Stimulated activated effector memory CD8-positive, alpha-beta T cell treated with anti-CD3 and anti-CD28 coated beads, Interleukin-12 subunit alpha, Interleukin-12 subunit beta, amount 100 ng/mL, for 72 hours (primary cell): Measurements from ENCODE around the gene PAXX.
A peak's percentile ranks its signal among the peaks of the same experiment; 100 is the strongest.
"Not testable (repeated sequence)": the region's sequence is repeated elsewhere in the genome, so short reads cannot be mapped to it uniquely, and the experiment has no call there.

Source experiments
- ATAC-seq: fragments of 150-1000 bp; cut with Tn5 transposase; 2 replicates; pipeline ENCODE4 v1.10.0; 2021
- DNase-seq, 2 donors: peaks; one replicate each; pipeline ENCODE4 v3.0.0; 2021 to 2022; ENCODE audit warnings: low spot score in 2 of 2
- H3K27ac Mint-ChIP-seq: one replicate; pipeline ENCODE4 v1.8.0; 2022; ENCODE audit warnings: mild to moderate bottlenecking, mixed read lengths
- H3K36me3 Mint-ChIP-seq: one replicate; pipeline ENCODE4 v1.8.0; 2022; ENCODE audit warnings: mild to moderate bottlenecking, mixed read lengths
- H3K4me1 Mint-ChIP-seq: one replicate; pipeline ENCODE4 v1.8.0; 2022; ENCODE audit warnings: mixed read lengths
- H3K4me3 Mint-ChIP-seq: one replicate; pipeline ENCODE4 v1.8.0; 2022; ENCODE audit warnings: mild to moderate bottlenecking, mixed read lengths
- H3K9me3 Mint-ChIP-seq: one replicate; pipeline ENCODE4 v1.8.0; 2022; ENCODE audit warnings: mixed read lengths

Gene PAXX

GRCh38 chr9:137030538-137031527, 38.6 kb downstream of the PAXX start:
- no peaks in the 10 kb centered on the region for H3K9me3 Mint-ChIP-seq

GRCh38 chr9:137031904-137032640, 39.9 kb downstream of the PAXX start, which contains the start of gene FUT7:
FUT7 (minus strand) TSS chr9:137032088; CDS start chr9:137031991, 97 bp downstream.
- Mint-ChIP-seq H3K9me3 (no peaks in the 10 kb centered on the region), H3K27ac (peak within 1 kb of the TSS; percentile 89), H3K36me3 (peaks cover 16% of the 10 kb centered on the region), H3K4me3 (peak within 1 kb of the TSS; percentile 82), H3K4me1 (peaks cover 61% of the 10 kb centered on the region)
- DNase-seq = peak in 1 of 2 donors; percentile 31
- ATAC-seq = peak; percentile 44

More at GRCh38 chr9:137030538-137031527, 38.6 kb downstream of the PAXX start:
- Mint-ChIP-seq H3K4me1 (peaks cover 73% of the 10 kb centered on the region), H3K4me3 (peak overlapping the region; percentile 82), H3K36me3 (peaks cover 16% of the 10 kb centered on the region), H3K27ac (peak overlapping the region; percentile 89)
- DNase-seq (peak; percentile 60 to 88), ATAC-seq (peak; percentile 5)

GRCh38 chr9:137032858-137033257, 40.6 kb downstream of the PAXX start:
- H3K27ac Mint-ChIP-seq = no peak overlapping the region
- H3K36me3 Mint-ChIP-seq = peaks cover 22% of the 10 kb centered on the region
- no peaks in the 10 kb centered on the region for H3K9me3 Mint-ChIP-seq
- ATAC-seq = no peak
- peak overlapping the region; percentile 82 for H3K4me3 Mint-ChIP-seq
- DNase-seq = no peak
- H3K4me1 Mint-ChIP-seq = peaks cover 57% of the 10 kb centered on the region

- not testable (repeated sequence) for H3K9me3 Mint-ChIP-seq, DNase-seq, ATAC-seq, H3K27ac Mint-ChIP-seq
- Mint-ChIP-seq H3K4me3 (peak overlapping the region; percentile 82), H3K4me1 (peaks cover 57% of the 10 kb centered on the region), H3K36me3 (peaks cover 28% of the 10 kb centered on the region)
Measured at GRCh38 chr9:137033481-137033880, 41.3 kb downstream of the PAXX start.

GRCh38 chr9:137034039-137034708, 42.0 kb downstream of the PAXX start:
- no peak for DNase-seq
- Mint-ChIP-seq H3K4me1 (peaks cover 51% of the 10 kb centered on the region), H3K36me3 (peaks cover 34% of the 10 kb centered on the region), H3K27ac (peak overlapping the region; percentile 84), H3K4me3 (peak overlapping the region; percentile 82), H3K9me3 (no peaks in the 10 kb centered on the region)
- no peak for ATAC-seq

- no peaks in the 10 kb centered on the region for H3K9me3 Mint-ChIP-seq
- H3K27ac Mint-ChIP-seq = peak overlapping the region; percentile 84
- peak overlapping the region; percentile 82 for H3K4me3 Mint-ChIP-seq
- peak; percentile 90 to 93 for DNase-seq
- ATAC-seq = peak; percentile 79
- H3K36me3 Mint-ChIP-seq = peaks cover 28% of the 10 kb centered on the region
- H3K4me1 Mint-ChIP-seq = peaks cover 44% of the 10 kb centered on the region
Measured at GRCh38 chr9:137034709-137035506, 42.7 kb downstream of the PAXX start.

- H3K27ac Mint-ChIP-seq = peak overlapping the region; percentile 84
- DNase-seq (no peak), ATAC-seq (no peak)
- H3K36me3 Mint-ChIP-seq = peaks cover 28% of the 10 kb centered on the region
- H3K4me1 Mint-ChIP-seq = peaks cover 40% of the 10 kb centered on the region
- H3K9me3 Mint-ChIP-seq = no peaks in the 10 kb centered on the region
- H3K4me3 Mint-ChIP-seq = peak overlapping the region; percentile 82
Measured at GRCh38 chr9:137035507-137035834, 43.2 kb downstream of the PAXX start.

GRCh38 chr9:137035937-137036336, 43.7 kb downstream of the PAXX start:
- H3K4me3 Mint-ChIP-seq = peak overlapping the region; percentile 82
- no peak for ATAC-seq
- no peak for DNase-seq
- no peaks in the 10 kb centered on the region for H3K9me3 Mint-ChIP-seq
- H3K27ac Mint-ChIP-seq = no peak overlapping the region
- peaks cover 28% of the 10 kb centered on the region for H3K36me3 Mint-ChIP-seq
- peaks cover 35% of the 10 kb centered on the region for H3K4me1 Mint-ChIP-seq

- Mint-ChIP-seq H3K4me3 (no peak overlapping the region), H3K9me3 (no peaks in the 10 kb centered on the region), H3K4me1 (peaks cover 27% of the 10 kb centered on the region), H3K36me3 (peaks cover 28% of the 10 kb centered on the region), H3K27ac (no peak overlapping the region)
- DNase-seq = no peak
- ATAC-seq = no peak
Measured at GRCh38 chr9:137037035-137037434, 44.8 kb downstream of the PAXX start.

- Mint-ChIP-seq H3K27ac (no peak overlapping the region), H3K9me3 (no peaks in the 10 kb centered on the region), H3K4me1 (peaks cover 23% of the 10 kb centered on the region), H3K4me3 (no peak overlapping the region), H3K36me3 (peaks cover 28% of the 10 kb centered on the region)
- no peak for DNase-seq
- ATAC-seq = no peak
Measured at GRCh38 chr9:137037483-137037882, 45.3 kb downstream of the PAXX start.

- ATAC-seq (no peak), DNase-seq (no peak)
- peaks cover 28% of the 10 kb centered on the region for H3K36me3 Mint-ChIP-seq
- H3K9me3 Mint-ChIP-seq = no peaks in the 10 kb centered on the region
- peaks cover 14% of the 10 kb centered on the region for H3K4me1 Mint-ChIP-seq
- no peak overlapping the region for H3K27ac Mint-ChIP-seq
- no peak overlapping the region for H3K4me3 Mint-ChIP-seq
Measured at GRCh38 chr9:137038916-137039315, 46.7 kb downstream of the PAXX start.

GRCh38 chr9:137039611-137040366, 47.6 kb downstream of the PAXX start:
- Mint-ChIP-seq H3K4me1 (peaks cover 12% of the 10 kb centered on the region), H3K9me3 (no peaks in the 10 kb centered on the region), H3K4me3 (no peak overlapping the region), H3K27ac (no peak overlapping the region), H3K36me3 (peaks cover 24% of the 10 kb centered on the region)
- DNase-seq (no peak), ATAC-seq (no peak)

- no peak for DNase-seq
- no peak overlapping the region for H3K27ac Mint-ChIP-seq
- peaks cover 18% of the 10 kb centered on the region for H3K36me3 Mint-ChIP-seq
- H3K9me3 Mint-ChIP-seq = no peaks in the 10 kb centered on the region
- peaks cover 10% of the 10 kb centered on the region for H3K4me1 Mint-ChIP-seq
- no peak overlapping the region for H3K4me3 Mint-ChIP-seq
- no peak for ATAC-seq
Measured at GRCh38 chr9:137040568-137040967, 48.3 kb downstream of the PAXX start.

- ATAC-seq = no peak
- Mint-ChIP-seq H3K27ac (no peak overlapping the region), H3K36me3 (peaks cover 18% of the 10 kb centered on the region), H3K4me3 (no peak overlapping the region), H3K9me3 (no peaks in the 10 kb centered on the region), H3K4me1 (peaks cover 10% of the 10 kb centered on the region)
- DNase-seq = no peak
Measured at GRCh38 chr9:137041124-137041523, 48.9 kb downstream of the PAXX start.
